HG02623 (cell line): ENCODE data around the gene CDK12.
"Not testable (repeated sequence)": the region's sequence is repeated elsewhere in the genome, so short reads cannot be mapped to it uniquely, and the experiment has no call there.

ENCODE experiments used
- ATAC-seq: cut with Tn5 transposase; IDR thresholded peaks from one replicate; pipeline ENCODE4 v1.9.1; 2021; ENCODE audit warnings: moderate library complexity; ENCODE audit not compliant: unreplicated experiment

Gene CDK12

DNA sequence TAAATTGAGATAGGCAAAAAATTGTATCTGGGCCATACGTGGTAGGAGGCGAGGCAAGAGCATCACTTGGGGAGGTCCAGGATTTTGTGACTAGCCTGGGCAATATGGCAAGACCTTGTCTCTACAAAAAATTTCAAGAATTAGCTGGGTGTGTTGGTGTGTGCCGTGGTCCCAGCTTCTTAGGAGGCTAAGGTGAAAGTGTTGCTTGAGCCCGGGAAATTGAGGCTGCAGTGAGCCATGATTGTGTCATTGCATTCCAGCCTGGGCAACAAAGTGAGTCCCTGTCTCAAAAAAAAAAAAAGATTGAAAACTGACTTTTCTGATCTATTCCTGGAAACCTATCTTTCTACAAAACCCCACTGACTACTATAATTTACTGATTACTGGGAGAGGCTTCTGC is 26.7 kb downstream of the CDK12 start:
- ATAC-seq, result no peak

DNA sequence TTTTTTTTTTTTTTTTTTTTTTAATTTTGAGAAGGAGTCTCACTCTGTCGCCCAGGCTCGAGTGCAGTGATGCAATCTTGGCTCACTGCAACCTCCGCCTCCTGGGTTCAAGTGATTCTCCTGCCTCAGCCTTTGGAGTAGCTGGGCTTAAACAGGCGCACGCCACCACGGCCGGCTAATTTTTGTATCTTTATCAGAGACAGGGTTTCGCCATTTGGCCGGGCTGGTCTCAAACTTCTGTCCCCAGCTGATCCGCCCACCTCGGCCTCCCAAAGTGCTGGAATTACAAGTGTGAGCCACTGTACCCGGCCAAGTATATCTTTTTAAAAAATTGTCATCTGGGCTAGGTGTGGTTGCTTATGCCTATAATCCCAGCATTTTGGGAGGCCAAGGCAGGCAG is 35.6 kb downstream of the CDK12 start:
- not testable (repeated sequence) for ATAC-seq

GRCh38 chr17:39507511-39507910 is 46.2 kb downstream of the CDK12 start:
- no peak for ATAC-seq

GRCh38 chr17:39508987-39509386 is 47.7 kb downstream of the CDK12 start:
- ATAC-seq, result no peak

DNA sequence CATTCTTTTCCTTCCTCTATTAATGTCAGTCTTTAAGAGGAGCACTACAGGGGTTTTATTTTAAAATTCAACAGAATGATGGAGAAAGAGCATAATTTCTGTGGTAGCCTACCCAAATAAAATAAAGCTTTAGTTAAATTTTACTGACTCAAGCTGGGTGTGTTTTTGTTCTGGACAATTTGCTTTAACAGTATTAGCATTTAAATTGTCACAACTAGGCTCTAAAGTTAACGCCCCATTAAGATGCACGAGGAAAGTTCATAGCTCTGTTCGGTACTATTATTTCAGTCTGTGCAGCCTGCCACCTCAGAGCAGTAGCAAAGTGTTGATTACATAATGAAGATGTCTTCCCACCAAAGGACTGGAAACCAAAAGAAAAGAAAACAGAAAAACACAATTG is 52.0 kb downstream of the CDK12 start:
- ATAC-seq, result no peak

DNA sequence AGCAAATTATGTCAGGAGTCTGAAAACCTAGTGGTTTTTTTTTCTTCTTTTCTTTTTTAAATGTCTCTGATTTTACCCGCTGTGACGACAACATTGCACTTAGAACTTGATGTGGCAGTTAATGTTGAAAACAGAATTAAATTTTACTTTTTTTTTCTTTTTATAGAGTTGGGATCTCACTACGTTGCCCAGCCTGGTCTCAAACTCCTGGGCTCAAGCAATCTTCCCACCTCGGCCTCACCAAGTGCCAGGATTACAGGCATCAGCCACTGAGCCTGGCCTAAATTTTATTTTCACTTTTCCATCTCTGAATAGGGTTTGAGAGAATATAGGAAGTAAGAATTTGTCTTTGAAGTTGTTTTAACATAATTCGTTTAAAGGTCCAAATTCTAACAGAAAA is 52.6 kb downstream of the CDK12 start:
- no peak for ATAC-seq

DNA sequence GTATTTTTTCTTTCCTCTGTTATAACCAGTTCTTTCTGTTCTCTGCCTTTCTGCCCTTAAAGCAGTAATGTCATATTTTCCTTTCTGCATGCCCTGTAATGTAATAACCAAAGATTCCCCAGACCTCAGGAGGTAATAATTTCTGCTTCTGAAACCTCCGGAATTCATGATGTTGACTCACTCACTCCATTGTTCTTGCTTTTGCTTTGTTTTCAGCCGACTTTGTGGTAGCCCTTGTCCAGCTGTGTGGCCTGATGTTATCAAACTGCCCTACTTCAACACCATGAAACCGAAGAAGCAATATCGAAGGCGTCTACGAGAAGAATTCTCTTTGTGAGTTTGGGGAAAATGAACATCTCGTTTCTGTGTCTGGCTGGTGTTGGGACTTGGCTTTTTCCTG is 55.9 kb downstream of the CDK12 start:
- no peak for ATAC-seq

DNA sequence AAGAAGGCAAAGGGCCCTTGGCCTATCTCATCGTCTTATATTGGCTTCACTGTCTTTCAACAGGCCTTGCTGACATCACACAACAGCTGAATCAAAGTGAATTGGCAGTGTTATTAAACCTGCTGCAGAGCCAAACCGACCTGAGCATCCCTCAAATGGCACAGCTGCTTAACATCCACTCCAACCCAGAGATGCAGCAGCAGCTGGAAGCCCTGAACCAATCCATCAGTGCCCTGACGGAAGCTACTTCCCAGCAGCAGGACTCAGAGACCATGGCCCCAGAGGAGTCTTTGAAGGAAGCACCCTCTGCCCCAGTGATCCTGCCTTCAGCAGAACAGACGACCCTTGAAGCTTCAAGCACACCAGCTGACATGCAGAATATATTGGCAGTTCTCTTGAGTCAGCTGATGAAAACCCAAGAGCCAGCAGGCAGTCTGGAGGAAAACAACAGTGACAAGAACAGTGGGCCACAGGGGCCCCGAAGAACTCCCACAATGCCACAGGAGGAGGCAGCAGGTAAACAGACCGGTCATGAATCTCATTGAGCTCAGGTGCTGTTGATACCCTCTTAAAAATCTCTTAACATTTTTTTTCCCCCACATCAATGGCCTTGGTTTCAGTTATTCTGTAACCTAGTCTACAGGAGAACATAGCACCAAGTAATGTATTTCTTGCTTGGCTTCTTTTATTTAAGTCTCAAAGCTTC is 64.7 kb downstream of the CDK12 start:
- no peak for ATAC-seq

DNA sequence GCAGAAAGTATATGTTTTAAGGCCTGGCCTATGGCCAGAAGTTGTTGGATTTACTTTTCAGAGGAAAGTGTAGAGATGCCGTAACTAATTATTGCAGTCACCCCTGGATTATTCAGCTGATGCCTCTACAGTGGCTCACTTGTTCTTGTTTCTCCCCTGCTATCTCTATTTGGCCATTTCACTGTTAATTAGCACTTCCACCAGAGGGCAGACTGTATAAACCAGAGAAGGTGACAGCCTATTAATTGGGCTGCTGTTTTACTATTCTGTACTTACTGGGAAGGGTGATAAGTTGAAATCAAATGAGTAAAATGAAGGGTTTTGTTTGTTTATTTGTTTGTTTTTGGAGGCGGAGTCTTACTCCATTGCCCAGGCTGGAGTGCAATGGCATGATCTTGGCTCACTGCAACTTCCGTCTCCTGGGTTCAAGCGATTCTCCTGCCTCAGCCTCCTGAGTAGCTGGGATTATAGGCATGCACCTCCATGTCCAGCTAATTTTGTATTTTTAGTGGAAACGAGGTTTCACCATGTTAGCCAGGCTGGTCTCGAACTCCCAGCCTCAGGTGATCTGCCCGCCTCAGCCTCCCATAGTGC is 66.0 kb downstream of the CDK12 start:
- ATAC-seq, result no peak

- no peak for ATAC-seq
Observed at GRCh38 chr17:39529455-39529854, 68.2 kb downstream of the CDK12 start.

DNA sequence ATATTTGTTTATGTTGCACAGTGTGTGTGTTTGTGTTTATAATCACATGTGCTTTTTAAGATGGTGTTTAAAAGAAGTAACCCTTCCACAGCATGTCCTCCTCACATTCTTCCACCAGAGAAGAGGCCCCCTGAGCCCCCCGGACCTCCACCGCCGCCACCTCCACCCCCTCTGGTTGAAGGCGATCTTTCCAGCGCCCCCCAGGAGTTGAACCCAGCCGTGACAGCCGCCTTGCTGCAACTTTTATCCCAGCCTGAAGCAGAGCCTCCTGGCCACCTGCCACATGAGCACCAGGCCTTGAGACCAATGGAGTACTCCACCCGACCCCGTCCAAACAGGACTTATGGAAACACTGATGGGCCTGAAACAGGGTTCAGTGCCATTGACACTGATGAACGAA is 69.2 kb downstream of the CDK12 start:
- ATAC-seq, result no peak

DNA sequence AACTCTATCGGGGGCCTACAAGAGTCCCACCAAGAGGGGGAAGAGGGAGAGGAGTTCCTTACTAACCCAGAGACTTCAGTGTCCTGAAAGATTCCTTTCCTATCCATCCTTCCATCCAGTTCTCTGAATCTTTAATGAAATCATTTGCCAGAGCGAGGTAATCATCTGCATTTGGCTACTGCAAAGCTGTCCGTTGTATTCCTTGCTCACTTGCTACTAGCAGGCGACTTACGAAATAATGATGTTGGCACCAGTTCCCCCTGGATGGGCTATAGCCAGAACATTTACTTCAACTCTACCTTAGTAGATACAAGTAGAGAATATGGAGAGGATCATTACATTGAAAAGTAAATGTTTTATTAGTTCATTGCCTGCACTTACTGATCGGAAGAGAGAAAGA is 70.0 kb downstream of the CDK12 start:
- no peak for ATAC-seq

- no peak for ATAC-seq
Observed at GRCh38 chr17:39533891-39534290, 72.6 kb downstream of the CDK12 start.

- no peak for ATAC-seq
Observed at GRCh38 chr17:39534768-39535405, 73.6 kb downstream of the CDK12 start.

DNA sequence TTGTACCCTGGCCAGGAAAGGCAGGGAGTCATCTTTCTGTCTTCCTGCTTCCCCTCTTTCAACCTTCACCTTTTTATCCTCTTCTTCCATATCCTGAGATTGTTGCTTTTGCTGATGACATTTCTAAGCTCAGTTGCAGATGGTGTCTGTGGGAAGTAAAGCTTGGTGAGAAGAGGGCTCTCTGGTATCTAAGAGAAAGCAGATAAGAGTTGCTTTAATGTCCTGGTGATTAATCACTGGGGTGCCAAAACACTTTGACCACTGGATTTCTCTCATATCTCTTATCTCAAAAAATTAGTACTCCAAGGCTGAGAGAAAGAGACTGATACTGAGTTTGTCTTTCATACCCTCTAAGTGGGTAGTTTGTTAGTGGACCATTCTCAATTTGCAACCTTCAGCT is 75.2 kb downstream of the CDK12 start:
- no peak for ATAC-seq

- ATAC-seq, result not testable (repeated sequence)
Observed at GRCh38 chr17:39537364-39537763, 76.1 kb downstream of the CDK12 start.

- no peak for ATAC-seq
Observed at GRCh38 chr17:39538866-39539265, 77.6 kb downstream of the CDK12 start.

- ATAC-seq, result no peak
Observed at GRCh38 chr17:39540611-39541010, 79.3 kb downstream of the CDK12 start.

DNA sequence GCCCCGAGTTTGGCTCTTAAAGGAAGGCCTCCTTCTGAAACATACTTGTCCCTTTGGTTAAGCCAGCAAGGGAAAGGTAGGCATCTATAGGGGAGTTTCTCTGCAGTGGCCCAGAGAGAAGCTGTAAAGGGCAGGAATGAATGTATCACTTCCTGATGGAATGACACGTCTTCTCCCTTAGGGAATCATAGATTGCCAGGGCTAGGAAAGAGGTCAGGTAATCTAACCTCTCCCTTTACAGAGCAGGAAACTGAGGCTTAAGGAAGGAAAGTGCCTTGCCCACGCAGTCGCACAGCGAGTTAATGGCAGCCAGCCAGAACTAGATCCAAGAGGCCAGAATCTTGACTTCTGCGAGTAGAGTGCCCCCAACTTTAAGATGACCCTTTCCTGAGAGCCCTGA is 80.4 kb downstream of the CDK12 start:
- no peak for ATAC-seq

- no peak for ATAC-seq
Observed at GRCh38 chr17:39543176-39543575, 81.9 kb downstream of the CDK12 start.

GRCh38 chr17:39543664-39544063 is 82.4 kb downstream of the CDK12 start:
- no peak for ATAC-seq

DNA sequence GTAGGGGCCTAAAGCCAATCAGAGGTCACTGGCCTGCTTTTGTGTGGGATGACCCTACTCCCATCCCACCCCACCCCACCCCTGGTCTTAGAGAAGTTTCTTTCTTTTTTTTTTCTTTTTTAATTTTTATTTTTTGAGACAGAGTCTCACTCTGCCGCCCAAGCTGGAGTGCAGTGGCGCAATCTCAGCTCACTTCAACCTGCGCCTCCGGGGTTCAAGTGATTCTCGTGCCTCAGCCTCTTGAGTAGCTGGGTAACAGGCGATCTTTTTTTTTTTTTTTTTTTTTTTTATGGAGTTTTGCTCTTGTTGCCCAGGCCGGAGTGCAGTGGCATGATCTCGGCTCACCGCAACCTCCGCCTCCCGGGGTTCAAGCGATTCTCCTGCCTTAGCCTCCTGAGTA is 83.1 kb downstream of the CDK12 start:
- ATAC-seq, result not testable (repeated sequence)
